Psoas muscle (tissue), 8 donors: ENCODE results near the gene TTF2. TPM values are rescaled to one million over a fixed set of nuclear protein-coding genes. Genes with fewer than 3 reads are reported as not detected.

Experiments
- ATAC-seq, 4 donors: fragments of 200-7000 bp; cut with Tn5 transposase; one replicate each; pipeline ENCODE4 v1.9.1; 2020; ENCODE audit warnings: moderate library complexity in 3 of 4, mild to moderate bottlenecking in 2 of 4
- DNase-seq, 2 donors: peaks; one replicate each; pipeline ENCODE4 v3.0.0-alpha.2; 2020
- H3K27ac ChIP-seq: fragments of 200-600 bp; one replicate; pipeline ENCODE4 v1.8.0; 2022
- H3K27me3 ChIP-seq, 3 donors: fragments of 200-600 bp in 1 of 3; one replicate each; pipeline versions ENCODE4 v1.6.1 to v1.8.0; 2013 to 2022; ENCODE audit warnings: low read length in 2 of 3, mild to moderate bottlenecking in 2 of 3, moderate library complexity in 1 of 3; ENCODE audit not compliant: insufficient read depth in 3 of 3
- H3K36me3 ChIP-seq, 2 donors: fragments of 200-600 bp in 1 of 2; one replicate each; pipeline versions ENCODE4 v1.6.1 to v1.8.0; 2013 to 2022; ENCODE audit warnings: low read depth in 1 of 2, mild to moderate bottlenecking in 1 of 2, moderate library complexity in 1 of 2; ENCODE audit not compliant: insufficient read depth in 1 of 2
- H3K4me1 ChIP-seq: fragments of 200-600 bp; one replicate; pipeline ENCODE4 v1.8.0; 2022
- H3K4me3 ChIP-seq: fragments of 200-600 bp; one replicate; pipeline ENCODE4 v1.8.0; 2022; ENCODE audit warnings: mild to moderate bottlenecking
- H3K9me3 ChIP-seq: fragments of 200-600 bp; one replicate; pipeline ENCODE4 v1.8.0; 2022
- CTCF ChIP-seq: fragments of 200-600 bp; IDR thresholded peaks from one replicate; pipeline ENCODE4 v1.8.0; 2022; ENCODE audit warnings: antibody characterized with exemption
- WGBS, 3 donors: extraction: QIAGEN DNeasy Blood & Tissue Kit; methylation state at CpG; one replicate each; pipeline versions ENCODE4 v1.1.6 to v1.1.7; 2013; 5-methylcytosine and 5-hydroxymethylcytosine counted together
- intact Hi-C, 2 donors: fragments of 100-400 bp; cut with DNase I; formaldehyde crosslinking; loops; one replicate each; pipeline versions ENCODE4 v1.11.0 to v1.14.2; 2022
- polyA plus RNA-seq, 3 donors: library from polyadenylated mRNA; stranded (reverse); fragments of 200-250 nt; gene quantifications; one replicate each; pipeline ENCODE4 v1.2.3, GENCODE V29; 2013
- total RNA-seq, 4 donors: library from RNA; stranded (reverse); fragmentation: NEBNext Ultra II Directional in 2 of 4; extraction: Animal tissue kit (Norgen Biotek cat#: 25700) in 2 of 4; gene quantifications; one replicate each; pipeline versions ENCODE4 v1.2.1 to v1.2.4, GENCODE V29; 2021 to 2023
- donor health status: healthy with polysubstance abuse.
- donor health status: DM: no; HTN: no; CAD: no; lungs with moderate emphysema.
- donor health status: Bipolar disorder and iron deficiency.
- donor health status: healthy.
- donor health status: DM: yes; HTN: yes; CAD: no.
- donor health status: DM: no; HTN: no; CAD: no.
- donor health status: DM: no; HTN: no; CAD: no.
- donor health status: DM: yes; HTN: yes; CAD: no.

The TTF2 gene
- total and polyA plus RNA-seq, 7 donors: 3.5 to 27.7 (median 14.3) TPM

GRCh38 chr1:117069220-117069844 is 9.2 kb downstream of the TTF2 start:
- ATAC-seq (no peak), DNase-seq (no peak)
- peaks cover 2% of the 10 kb centered on the region for H3K4me1 ChIP-seq
- no peaks in the 10 kb centered on the region for H3K9me3 ChIP-seq
- intact Hi-C loops: loop anchor here (2.0 to 5.0 kb wide), 3 partner anchors 213 to 293 kb away; no protein-coding TSS in a partner anchor
- 78 to 83% (median 81%) methylated on average over 4 of the region's 4 CpGs for WGBS, 3 donors
- no peak overlapping the region for H3K27ac ChIP-seq
- H3K4me3 ChIP-seq: no peak overlapping the region
- peaks cover 0 to 5% of the 10 kb centered on the region in 2 donors for H3K36me3 ChIP-seq
- no peaks in the 10 kb centered on the region for H3K27me3 ChIP-seq
- TF ChIP-seq CTCF: no peak

GRCh38 chr1:117070124-117070523 is 10.0 kb downstream of the TTF2 start:
- Histone ChIP-seq H3K36me3 (peaks cover 0 to 6% of the 10 kb centered on the region in 2 donors), H3K9me3 (no peaks in the 10 kb centered on the region), H3K27me3 (no peaks in the 10 kb centered on the region), H3K27ac (no peak overlapping the region), H3K4me1 (peaks cover 2% of the 10 kb centered on the region), H3K4me3 (no peak overlapping the region)
- 86 to 93% (median 92%) methylated on average over 2 of the region's 2 CpGs for WGBS, 3 donors
- TF ChIP-seq CTCF: no peak
- ATAC-seq: no peak
- intact Hi-C loops: loop anchor here in 1 of 2 donors (2.0 kb wide), 1 partner anchor 57 kb away; no protein-coding TSS in a partner anchor
- no peak for DNase-seq

GRCh38 chr1:117076648-117077047 is 16.5 kb downstream of the TTF2 start:
- H3K4me1 ChIP-seq: no peaks in the 10 kb centered on the region
- intact Hi-C loops: no loop called here
- no peak for TF ChIP-seq CTCF
- ATAC-seq: no peak
- DNase-seq: no peak
- no peaks in the 10 kb centered on the region for H3K9me3 ChIP-seq
- H3K4me3 ChIP-seq: no peak overlapping the region
- WGBS, 3 donors: 95 to 98% (median 98%) methylated on average over 5 of the region's 5 CpGs
- H3K27ac ChIP-seq: no peak overlapping the region
- H3K36me3 ChIP-seq: peaks cover 0 to 63% of the 10 kb centered on the region in 2 donors
- H3K27me3 ChIP-seq: no peaks in the 10 kb centered on the region

- Histone ChIP-seq H3K4me3 (no peak overlapping the region), H3K36me3 (peaks cover 0 to 69% of the 10 kb centered on the region in 2 donors), H3K27me3 (no peaks in the 10 kb centered on the region), H3K27ac (no peak overlapping the region), H3K4me1 (no peaks in the 10 kb centered on the region), H3K9me3 (no peaks in the 10 kb centered on the region)
- no peak for TF ChIP-seq CTCF
- DNase-seq (no peak), ATAC-seq (peak in 3 of 4 donors; percentile 37 to 66 (median 58))
- intact Hi-C loops: no loop called here
- WGBS, 3 donors: 63 to 84% (median 76%) methylated on average over 3 of the region's 3 CpGs
Measured at GRCh38 chr1:117077267-117077666, 17.1 kb downstream of the TTF2 start.
